H1 (cell line): Measurements from ENCODE around the gene DDX47. TPM values are rescaled to one million over a fixed set of nuclear protein-coding genes. Genes with fewer than 3 reads are reported as not detected.
A peak's percentile ranks its signal among the peaks of the same experiment; 100 is the strongest.

Source experiments
- CTCF ChIA-PET: fragments of 300-600 bp; sonication (Branson Sonifier 250); formaldehyde crosslinking; loops from one replicate; lab custom pipeline; 2021; ENCODE audit not compliant: partially characterized antibody; lab: Charles Lee
- POLR2A ChIA-PET: fragments of 300-600 bp; sonication (Branson Sonifier 250); formaldehyde crosslinking; loops from one replicate; lab custom pipeline; 2021; ENCODE audit warnings: inconsistent platforms; ENCODE audit not compliant: partially characterized antibody; lab: Charles Lee
- DNase-seq, 2 experiments: peaks; one replicate each; pipeline versions ENCODE4 v3.0.0 to v3.0.0-alpha.2; 2010 to 2022; ENCODE audit warnings: low spot score in 2 of 2, low read depth in 1 of 2, mixed read lengths in 1 of 2
- FAIRE-seq: peaks from 2 replicates; lab custom pipeline; 2011; peaks lifted over from hg19 to GRCh38; lab: Jason Lieb, UNC
- H2AFZ ChIP-seq: 2 replicates; pipeline ENCODE4 v1.8.1; 2012; ENCODE audit warnings: low read length, inconsistent platforms
- H2AK5ac ChIP-seq: 2 replicates; pipeline ENCODE4 v1.6.1; 2013; ENCODE audit warnings: low read depth, low read length
- H2BK120ac ChIP-seq: replicated peaks from 2 replicates; pipeline ENCODE3; 2013; ENCODE audit warnings: low read depth, low read length, inconsistent platforms
- H2BK12ac ChIP-seq: 2 replicates; pipeline ENCODE4 v1.6.1; 2013; ENCODE audit warnings: low read depth, low read length
- H2BK15ac ChIP-seq: 2 replicates; pipeline ENCODE4 v1.6.1; 2013; ENCODE audit warnings: low read length
- H2BK20ac ChIP-seq: 2 replicates; pipeline ENCODE4 v1.6.1; 2013; ENCODE audit warnings: low read length
- H2BK5ac ChIP-seq: 2 replicates; pipeline ENCODE4 v1.6.1; 2013; ENCODE audit warnings: low read depth, low read length
- H3K14ac ChIP-seq: 2 replicates; pipeline ENCODE4 v1.6.1; 2013; ENCODE audit warnings: inconsistent platforms; ENCODE audit not compliant: insufficient read length
- H3K18ac ChIP-seq: 2 replicates; pipeline ENCODE4 v1.6.1; 2013; ENCODE audit warnings: low read length; ENCODE audit errors: extremely low read depth
- H3K23ac ChIP-seq: 2 replicates; pipeline ENCODE4 v1.6.1; 2013; ENCODE audit warnings: inconsistent platforms; ENCODE audit not compliant: insufficient read length
- H3K23me2 ChIP-seq: 2 replicates; pipeline ENCODE4 v1.6.1; 2013; ENCODE audit warnings: low read depth, low read length
- H3K27ac ChIP-seq: 2 replicates; pipeline ENCODE4 v1.6.1; 2011; ENCODE audit warnings: low read depth, low read length, inconsistent platforms
- H3K27me3 ChIP-seq, 4 experiments: replicated peaks in 1 of 4; 1 replicate in 1 of 4; 2 replicates in 3 of 4; pipeline versions ENCODE4 v1.6.1 to v1.8.1; 2011 to 2013; ENCODE audit warnings: low read length in 3 of 4, mild to moderate bottlenecking in 3 of 4, inconsistent platforms in 2 of 4, mixed read lengths in 2 of 4, moderate library complexity in 1 of 4; ENCODE audit not compliant: control insufficient read depth in 3 of 4, insufficient read depth in 3 of 4; ENCODE audit errors: extremely low read depth in 1 of 4
- H3K36me3 ChIP-seq, 4 experiments: 2 replicates each; pipeline versions ENCODE4 v1.6.1 to v1.8.1; 2011 to 2013; ENCODE audit warnings: mild to moderate bottlenecking in 4 of 4, low read length in 3 of 4, moderate library complexity in 2 of 4, control low read depth in 1 of 4, inconsistent platforms in 1 of 4; ENCODE audit not compliant: insufficient read depth in 4 of 4, control insufficient read depth in 2 of 4
- H3K4ac ChIP-seq: replicated peaks from 2 replicates; pipeline ENCODE3; 2013; ENCODE audit warnings: low read length, low read depth, mixed read lengths, inconsistent platforms; ENCODE audit not compliant: insufficient read length
- H3K4me1 ChIP-seq, 4 experiments: replicated peaks in 1 of 4; 1 replicate in 1 of 4; 2 replicates in 3 of 4; pipeline versions ENCODE4 v1.6.1 to v1.8.1; 2011 to 2013; ENCODE audit warnings: low read length in 3 of 4, inconsistent platforms in 2 of 4, mixed read lengths in 1 of 4; ENCODE audit not compliant: insufficient read depth in 4 of 4, control insufficient read depth in 3 of 4
- H3K4me2 ChIP-seq, 2 experiments: 2 replicates each; pipeline versions ENCODE4 v1.6.1 to v1.8.1; 2011 to 2013; ENCODE audit warnings: low read depth in 2 of 2, low read length in 2 of 2, control low read depth in 1 of 2, inconsistent platforms in 1 of 2, mild to moderate bottlenecking in 1 of 2; ENCODE audit not compliant: insufficient read depth in 1 of 2
- H3K4me3 ChIP-seq, 4 experiments: fragments of 200-600, 300-600 bp in 1 of 4; sonication (generic), shearing (Covaris generic), sonication (Bioruptor Twin) in 1 of 4; 2 replicates each; pipeline versions ENCODE4 v1.5.1 to v1.8.1; 2011 to 2016; ENCODE audit warnings: low read length in 4 of 4, low read depth in 3 of 4, control low read depth in 2 of 4, inconsistent platforms in 2 of 4, mild to moderate bottlenecking in 2 of 4, mixed read lengths in 1 of 4, moderate library complexity in 1 of 4; ENCODE audit not compliant: insufficient read depth in 2 of 4; ENCODE audit errors: extremely low read depth in 1 of 4
- H3K56ac ChIP-seq: replicated peaks from 2 replicates; pipeline ENCODE3; 2013; ENCODE audit warnings: low read depth, mild to moderate bottlenecking, mixed read lengths, low read length, inconsistent platforms; ENCODE audit not compliant: insufficient read length
- H3K79me1 ChIP-seq: 2 replicates; pipeline ENCODE4 v1.6.1; 2013; ENCODE audit warnings: low read depth, low read length, control low read depth
- H3K79me2 ChIP-seq, 2 experiments: 2 replicates each; pipeline versions ENCODE4 v1.6.1 to v1.8.1; 2012 to 2013; ENCODE audit warnings: low read length in 2 of 2, mild to moderate bottlenecking in 2 of 2, inconsistent platforms in 1 of 2; ENCODE audit not compliant: insufficient read depth in 2 of 2, control insufficient read depth in 1 of 2
- H3K9ac ChIP-seq, 4 experiments: replicated peaks in 1 of 4; 1 replicate in 1 of 4; 2 replicates in 3 of 4; pipeline versions ENCODE4 v1.6.1 to v1.8.1; 2011 to 2013; ENCODE audit warnings: low read depth in 3 of 4, low read length in 3 of 4, control low read depth in 2 of 4, mild to moderate bottlenecking in 2 of 4, moderate library complexity in 2 of 4, inconsistent platforms in 1 of 4; ENCODE audit errors: extremely low read depth in 1 of 4
- H3K9me3 ChIP-seq, 2 experiments: 2 replicates each; pipeline versions ENCODE4 v1.6.1 to v1.8.1; 2012 to 2013; ENCODE audit warnings: mild to moderate bottlenecking in 2 of 2, moderate library complexity in 2 of 2, control low read depth in 1 of 2, inconsistent platforms in 1 of 2, low read depth in 1 of 2, low read length in 1 of 2, mixed read lengths in 1 of 2; ENCODE audit not compliant: insufficient read depth in 2 of 2
- H4K20me1 ChIP-seq, 2 experiments: replicated peaks in 1 of 2; 2 replicates each; pipeline versions ENCODE3 to v1.8.1; 2011 to 2013; ENCODE audit warnings: inconsistent platforms in 2 of 2, low read length in 2 of 2, mild to moderate bottlenecking in 1 of 2; ENCODE audit not compliant: insufficient read depth in 2 of 2, control insufficient read depth in 1 of 2
- H4K5ac ChIP-seq: 2 replicates; pipeline ENCODE4 v1.6.1; 2013; ENCODE audit warnings: low read length, low read depth, mixed read lengths, inconsistent platforms; ENCODE audit not compliant: insufficient read length
- H4K8ac ChIP-seq: 2 replicates; pipeline ENCODE4 v1.8.0; 2013; ENCODE audit warnings: mild to moderate bottlenecking, moderate library complexity, low read length, inconsistent platforms; ENCODE audit not compliant: insufficient read depth; ENCODE audit errors: extremely low read depth
- H4K91ac ChIP-seq: replicated peaks from 2 replicates; pipeline ENCODE3; 2013; ENCODE audit warnings: low read length, mixed read lengths, inconsistent platforms; ENCODE audit not compliant: insufficient read length
- BCL11A ChIP-seq, 2 experiments: IDR thresholded peaks; one replicate each; pipeline ENCODE4 v1.6.1; 2011; ENCODE audit warnings: low read depth in 2 of 2, low read length in 2 of 2, mild to moderate bottlenecking in 2 of 2
- CBX8 ChIP-seq: fragments of 300-800, 300-1000 bp; sonication (generic); IDR thresholded peaks from 2 replicates; pipeline ENCODE4 v1.7.1; 2016; ENCODE audit warnings: low read depth, low read length, borderline replicate concordance
- FOSL1 ChIP-seq: IDR thresholded peaks from 2 replicates; pipeline ENCODE4 v1.6.1; 2011; ENCODE audit warnings: mild to moderate bottlenecking, low read depth, low read length, moderate library complexity; ENCODE audit not compliant: insufficient read depth
- KDM4A ChIP-seq: IDR thresholded peaks from one replicate; pipeline ENCODE4 v1.7.1; 2012; ENCODE audit warnings: low read depth, mild to moderate bottlenecking, moderate library complexity, low read length, inconsistent platforms; ENCODE audit not compliant: severe bottlenecking
- SIN3A ChIP-seq, 2 experiments: IDR thresholded peaks in 1 of 2; conservative IDR thresholded peaks in 1 of 2; 2 replicates each; pipeline ENCODE4 v1.6.1; 2011 to 2012; ENCODE audit warnings: low read length in 2 of 2, improper control_type of control experiment in 1 of 2, low read depth in 1 of 2, mild to moderate bottlenecking in 1 of 2
- WGBS, 2 experiments: shearing (Covaris generic) in 1 of 2; methylation state at CpG; one replicate each; pipeline versions ENCODE4 v1.1.6 to v1.1.7; 2013 to 2015; ENCODE audit warnings: low lambda C conversion rate in 2 of 2, mixed read lengths in 2 of 2, inconsistent platforms in 1 of 2, low coverage in 1 of 2, missing lambda C conversion rate in 1 of 2; ENCODE audit not compliant: insufficient replicate concordance in 2 of 2, insufficient coverage in 1 of 2, insufficient read length in 1 of 2; ENCODE audit errors: extremely low coverage in 1 of 2, missing lambda C conversion rate in 1 of 2; 5-methylcytosine and 5-hydroxymethylcytosine counted together
- long read RNA-seq, 2 experiments: library from RNA in 1 of 2; library from capped mRNA in 1 of 2; stranded (forward); transcript quantifications; one replicate each; pipeline ENCODE4 v2.0.0, GENCODE V29; 2021; ENCODE audit warnings: inconsistent platforms in 1 of 2
- polyA minus RNA-seq, 3 experiments: library from RNA; depleted of rRNA, polyadenylated mRNA; stranded (reverse); fragments of >200 nt; gene quantifications; 1 replicate in 2 of 3; 2 replicates in 1 of 3; pipeline ENCODE4 v1.2.3, GENCODE V29; 2011
- polyA plus RNA-seq, 7 experiments: library from polyadenylated mRNA; depleted of rRNA in 3 of 7; stranded (reverse) in 5 of 7; unstranded in 2 of 7; fragments of >200 nt in 5 of 7; fragments of 200-250 nt in 2 of 7; gene quantifications; 1 replicate in 5 of 7; 2 replicates in 1 of 7; 4 replicates in 1 of 7; pipeline versions ENCODE4 v1.2.1 to v1.2.3, GENCODE V29; 2011 to 2013; ENCODE audit warnings: missing spikeins in 2 of 7, mixed read lengths in 2 of 7
- total RNA-seq: library from RNA; stranded (reverse); fragmentation: NEBNext Ultra II Directional; extraction: Animal tissue kit (Norgen Biotek cat#: 25700); gene quantifications from 2 replicates; pipeline ENCODE4 v1.2.1, GENCODE V29; 2021

The DDX47 gene
- 74.2 and 84.4 TPM in 2 replicates for total RNA-seq
- polyA plus RNA-seq (2011; rRNA removed): 39.3 and 54.4 TPM in 2 replicates
- polyA plus RNA-seq (2011; cell fraction: cytosol; rRNA removed): 59.3 TPM
- 34.3 TPM for polyA plus RNA-seq (2011; cell fraction: nucleus; rRNA removed)
- polyA plus RNA-seq (2012, experiment 1 of 2): 53.2 to 90.9 TPM (median 58.1 TPM) in 4 replicates
- polyA plus RNA-seq (2012, experiment 2 of 2): 8.6 TPM
- 44.7 TPM for polyA plus RNA-seq (2013, experiment 1 of 2)
- polyA plus RNA-seq (2013, experiment 2 of 2): 45.3 TPM
- 42.0 and 46.1 TPM in 2 replicates for polyA minus RNA-seq (2011; rRNA and poly(A)+ RNA removed)
- polyA minus RNA-seq (2011; cell fraction: cytosol; rRNA and poly(A)+ RNA removed): 28.3 TPM
- polyA minus RNA-seq (2011; cell fraction: nucleus; rRNA and poly(A)+ RNA removed): 49.3 TPM
- long read RNA-seq, experiment 1, transcript DDX47-202 (12 exons, 1,817 nt): major isoform, 27 of 69 reads
- long read RNA-seq, experiment 1, partial matches to known transcripts: 40 of 69 reads
- long read RNA-seq, experiment 1, other reads (novel, unspliced or antisense): 1 of 69 reads
- long read RNA-seq, experiment 2, transcript DDX47-202 (12 exons, 1,817 nt): major isoform, 82 of 94 reads
- long read RNA-seq, experiment 2, partial matches to known transcripts: 6 of 94 reads
- long read RNA-seq, experiment 2, other reads (novel, unspliced or antisense): 3 of 94 reads

GRCh38 chr12:12813120-12814101 is at the start of gene DDX47:
TSS of gene DDX47 (plus strand) at chr12:12813346. CDS start at chr12:12813368, 22 bp downstream.
- H3K79me1 ChIP-seq: no peaks in the 10 kb centered on the region; the same call in none of the 2 replicates
- H3K9ac ChIP-seq: peak within 1 kb of the TSS; percentile 82 to 95 (median 94)
- peak within 1 kb of the TSS; percentile 84; the same call in 1 of the 2 replicates for H2AFZ ChIP-seq
- H3K23ac ChIP-seq: no peak within 1 kb of the TSS
- no peak within 1 kb of the TSS for H3K4ac ChIP-seq
- CTCF ChIA-PET: interaction anchor here (0.7 to 9.8 kb wide), 24 partner anchors 8 to 399 kb away, joined by 3 to 55 read pairs (median 4); no protein-coding TSS in a partner anchor
- H3K4me3 ChIP-seq: peak within 1 kb of the TSS; percentile 78 to 99 (median 93)
- peak; percentile 58 for FAIRE-seq
- H2BK120ac ChIP-seq: no peak within 1 kb of the TSS
- H2AK5ac ChIP-seq: no peak within 1 kb of the TSS
- peak within 1 kb of the TSS; percentile 2 for H3K56ac ChIP-seq
- peak within 1 kb of the TSS; percentile 35; the same call in 1 of the 2 replicates for H4K8ac ChIP-seq
- no peak within 1 kb of the TSS for H4K5ac ChIP-seq
- peaks cover 0 to 13% (median 0%) of the 10 kb centered on the region in 4 experiments; a peak in 2 of 8 replicates for H3K36me3 ChIP-seq
- POLR2A ChIA-PET: interaction anchor here (0.8 to 2.3 kb wide), 7 partner anchors 13 to 266 kb away, joined by 3 to 10 read pairs (median 4); no protein-coding TSS in a partner anchor
- H3K79me2 ChIP-seq: peaks cover 6 to 49% of the 10 kb centered on the region in 2 experiments; a peak in 3 of 4 replicates
- no peaks in the 10 kb centered on the region; a peak in 1 of 7 replicates for H3K4me1 ChIP-seq
- H2BK5ac ChIP-seq: peak within 1 kb of the TSS; percentile 8; the same call in 1 of the 2 replicates
- H3K27me3 ChIP-seq: no peaks in the 10 kb centered on the region
- peak; percentile 76 to 100 for DNase-seq
- no peak within 1 kb of the TSS for H4K91ac ChIP-seq
- H3K27ac ChIP-seq: peak within 1 kb of the TSS; percentile 81
- H2BK20ac ChIP-seq: no peak within 1 kb of the TSS
- peak within 1 kb of the TSS; percentile 52 to 89 for H3K4me2 ChIP-seq
- H3K23me2 ChIP-seq: no peaks in the 10 kb centered on the region; the same call in 1 of the 2 replicates
- peaks cover 0 to 3% of the 10 kb centered on the region in 2 experiments for H4K20me1 ChIP-seq
- H2BK12ac ChIP-seq: no peak within 1 kb of the TSS
- H3K18ac ChIP-seq: peak within 1 kb of the TSS; percentile 21; the same call in 1 of the 2 replicates
- H3K9me3 ChIP-seq: no peaks in the 10 kb centered on the region
- WGBS, 2 experiments: 7% methylated on average over 34 of the region's 35 CpGs; no CpG with 5 or more reads in 1 of the 2 experiments
- no peak within 1 kb of the TSS for H3K14ac ChIP-seq
- no peak within 1 kb of the TSS; the same call in 1 of the 2 replicates for H2BK15ac ChIP-seq
- TF ChIP-seq SIN3A (conservative IDR thresholded peaks at IDR 0.05 in 1 of 2, IDR thresholded peaks at IDR 0.05 in 1 of 2; ENCODE audit: low read depth in 1 of 2, low read length in 2 of 2): peak; percentile 41 to 89; a peak in 2 of 4 replicates
- no peak for TF ChIP-seq FOSL1
- no peak for TF ChIP-seq CBX8
- TF ChIP-seq BCL11A (IDR thresholded peaks at IDR 0.05; ENCODE audit: low read depth in 2 of 2, low read length in 2 of 2): no peak
- no peak for TF ChIP-seq KDM4A
